Neural progenitor cell (in vitro differentiated cells): Measurements from ENCODE around the gene BCS1L. TPM values are rescaled to one million over a fixed set of nuclear protein-coding genes. Genes with fewer than 3 reads are reported as not detected.

ENCODE experiments used
- DNase-seq: peaks from one replicate; pipeline ENCODE4 v3.0.0-alpha.2; 2016; ENCODE audit warnings: low spot score
- H2AFZ ChIP-seq: fragments of 200-600 bp; sonication (generic); replicated peaks from 2 replicates; pipeline ENCODE4 v1.6.1; 2016; ENCODE audit warnings: antibody characterized with exemption
- H3F3A ChIP-seq: fragments of 200-600 bp; sonication (generic); 2 replicates; pipeline ENCODE4 v1.6.1; 2016; ENCODE audit warnings: antibody characterized with exemption, low read depth
- H3K27ac ChIP-seq: fragments of 200-600 bp; sonication (generic); 2 replicates; pipeline ENCODE4 v1.5.1; 2016; ENCODE audit warnings: mild to moderate bottlenecking
- H3K27me3 ChIP-seq: fragments of 200-600 bp; sonication (generic); 2 replicates; pipeline ENCODE4 v1.6.1; 2016; ENCODE audit warnings: mild to moderate bottlenecking, moderate library complexity
- H3K36me3 ChIP-seq: fragments of 200-600 bp; sonication (generic); 2 replicates; pipeline ENCODE4 v1.5.1; 2016
- H3K4me1 ChIP-seq: fragments of 200-600 bp; sonication (generic); 2 replicates; pipeline ENCODE4 v1.6.1; 2016; ENCODE audit warnings: mixed run types
- H3K4me2 ChIP-seq: fragments of 200-600 bp; sonication (generic); 2 replicates; pipeline ENCODE4 v1.6.1; 2016
- H3K4me3 ChIP-seq: fragments of 200-600 bp; sonication (generic); 2 replicates; pipeline ENCODE4 v1.5.1; 2016
- H3K79me2 ChIP-seq: fragments of 200-600 bp; sonication (generic); 2 replicates; pipeline ENCODE4 v1.6.1; 2016; ENCODE audit warnings: low read depth
- H3K9ac ChIP-seq: fragments of 200-600 bp; sonication (generic); 2 replicates; pipeline ENCODE4 v1.6.1; 2016
- H3K9me3 ChIP-seq: fragments of 200-600 bp; sonication (generic); 2 replicates; pipeline ENCODE4 v1.5.1; 2016; ENCODE audit warnings: low read depth
- H4K20me1 ChIP-seq: fragments of 200-600 bp; sonication (generic); 2 replicates; pipeline ENCODE4 v1.6.1; 2016; ENCODE audit warnings: low read depth
- H3K27ac Mint-ChIP-seq: 3 replicates; pipeline ENCODE4 v1.8.0; 2021; ENCODE audit warnings: mixed read lengths
- H3K27me3 Mint-ChIP-seq: 2 replicates; pipeline ENCODE4 v1.8.0; 2022; ENCODE audit warnings: low read depth, mild to moderate bottlenecking, inconsistent platforms, moderate library complexity, mixed read lengths; ENCODE audit not compliant: insufficient read depth
- H3K36me3 Mint-ChIP-seq: 3 replicates; pipeline ENCODE4 v1.8.0; 2021; ENCODE audit warnings: mixed read lengths
- H3K4me1 Mint-ChIP-seq: 3 replicates; pipeline ENCODE4 v1.8.0; 2021; ENCODE audit warnings: mixed read lengths
- H3K4me3 Mint-ChIP-seq: 3 replicates; pipeline ENCODE4 v1.8.0; 2021; ENCODE audit warnings: mild to moderate bottlenecking, moderate library complexity, mixed read lengths
- H3K9me3 Mint-ChIP-seq: 3 replicates; pipeline ENCODE4 v1.8.0; 2020; ENCODE audit warnings: mixed read lengths
- CTCF ChIP-seq: fragments of 200-600 bp; sonication (generic); IDR thresholded peaks from 2 replicates; pipeline ENCODE4 v1.5.1; 2017; ENCODE audit warnings: antibody characterized with exemption, mild to moderate bottlenecking
- EZH2 ChIP-seq: fragments of 200-600 bp; sonication (generic); IDR thresholded peaks from 2 replicates; pipeline ENCODE4 v1.6.1; 2017; ENCODE audit warnings: antibody characterized with exemption, mild to moderate bottlenecking, moderate library complexity
- EZH2phosphoT487 ChIP-seq: fragments of 200-600 bp; sonication (generic); IDR thresholded peaks from 2 replicates; pipeline ENCODE4 v1.6.1; 2017; ENCODE audit warnings: antibody characterized with exemption
- total RNA-seq: library from RNA; depleted of rRNA; stranded (reverse); fragments of >200 nt; gene quantifications from 2 replicates; pipeline ENCODE4 v1.2.3, GENCODE V29; 2015; ENCODE audit warnings: low replicate concordance

The BCS1L gene
- total RNA-seq, 1 donor from 2014 or later = 38.3 TPM

GRCh38 chr2:218710334-218710686 is 50.8 kb downstream of the BCS1L start:
- Histone ChIP-seq H3K4me3 (peak overlapping the region; percentile 85), H3K9ac (no peak overlapping the region), H2AFZ (peak overlapping the region; percentile 71), H3K4me1 (no peaks in the 10 kb centered on the region), H3K4me2 (peak overlapping the region; percentile 48), H3K79me2 (peaks cover 46% of the 10 kb centered on the region), H4K20me1 (peaks cover 16% of the 10 kb centered on the region), H3K9me3 (no peaks in the 10 kb centered on the region), H3K27ac (no peak overlapping the region), H3F3A (no peaks in the 10 kb centered on the region), H3K27me3 (no peaks in the 10 kb centered on the region), H3K36me3 (no peaks in the 10 kb centered on the region)
- Mint-ChIP-seq H3K27me3 (no peaks in the 10 kb centered on the region), H3K36me3 (peaks cover 5% of the 10 kb centered on the region), H3K9me3 (no peaks in the 10 kb centered on the region), H3K4me3 (peak overlapping the region; percentile 98), H3K4me1 (peaks cover 11% of the 10 kb centered on the region), H3K27ac (no peak overlapping the region)
- no peak for TF ChIP-seq EZH2
- TF ChIP-seq CTCF = no peak
- no peak for TF ChIP-seq EZH2phosphoT487
- no peak for DNase-seq

GRCh38 chr2:218710687-218711549 is 51.4 kb downstream of the BCS1L start, which contains the start of gene TTLL4:
Gene TTLL4, plus strand, starts transcription at chr2:218710835. Its CDS starts 26,842 bp downstream, at chr2:218737677.
- TF ChIP-seq CTCF = peak; percentile 82
- TF ChIP-seq EZH2phosphoT487 = no peak
- no peak for TF ChIP-seq EZH2
- DNase-seq = peak; percentile 98
- no peak within 1 kb of the TSS for H3K27ac ChIP-seq
- H3K9me3 Mint-ChIP-seq = no peaks in the 10 kb centered on the region
- H3K36me3 Mint-ChIP-seq = peaks cover 7% of the 10 kb centered on the region
- peak within 1 kb of the TSS; percentile 85 for H3K4me3 ChIP-seq
- H3K4me1 Mint-ChIP-seq = peaks cover 11% of the 10 kb centered on the region
- H2AFZ ChIP-seq = peak within 1 kb of the TSS; percentile 71
- peaks cover 50% of the 10 kb centered on the region for H3K79me2 ChIP-seq
- H4K20me1 ChIP-seq = peaks cover 16% of the 10 kb centered on the region
- peak within 1 kb of the TSS; percentile 93 for H3K4me2 ChIP-seq
- peak within 1 kb of the TSS; percentile 94 for H3K27ac Mint-ChIP-seq
- no peaks in the 10 kb centered on the region for H3K36me3 ChIP-seq
- no peaks in the 10 kb centered on the region for H3F3A ChIP-seq
- H3K27me3 ChIP-seq = no peaks in the 10 kb centered on the region
- H3K4me3 Mint-ChIP-seq = peak within 1 kb of the TSS; percentile 98
- H3K9ac ChIP-seq = peak within 1 kb of the TSS; percentile 81
- no peaks in the 10 kb centered on the region for H3K4me1 ChIP-seq
- H3K9me3 ChIP-seq = no peaks in the 10 kb centered on the region
- no peaks in the 10 kb centered on the region for H3K27me3 Mint-ChIP-seq

- Histone ChIP-seq H3K4me3 (peak overlapping the region; percentile 85), H3K27ac (no peak overlapping the region), H3K9me3 (no peaks in the 10 kb centered on the region), H3K36me3 (no peaks in the 10 kb centered on the region), H4K20me1 (peaks cover 16% of the 10 kb centered on the region), H3K9ac (peak overlapping the region; percentile 81), H3F3A (no peaks in the 10 kb centered on the region), H3K4me1 (no peaks in the 10 kb centered on the region), H3K4me2 (peak overlapping the region; percentile 93), H3K79me2 (peaks cover 56% of the 10 kb centered on the region), H2AFZ (peak overlapping the region; percentile 27), H3K27me3 (no peaks in the 10 kb centered on the region)
- H3K27me3 Mint-ChIP-seq = no peaks in the 10 kb centered on the region
- peak overlapping the region; percentile 94 for H3K27ac Mint-ChIP-seq
- no peak for TF ChIP-seq EZH2
- no peak for TF ChIP-seq CTCF
- TF ChIP-seq EZH2phosphoT487 = no peak
- no peak for DNase-seq
- peak overlapping the region; percentile 98 for H3K4me3 Mint-ChIP-seq
- H3K4me1 Mint-ChIP-seq = peaks cover 11% of the 10 kb centered on the region
- H3K36me3 Mint-ChIP-seq = peaks cover 8% of the 10 kb centered on the region
- no peaks in the 10 kb centered on the region for H3K9me3 Mint-ChIP-seq
Observed at GRCh38 chr2:218711550-218711929, 52.1 kb downstream of the BCS1L start.

Other genes starting within 250 kb of the BCS1L start
- 0.22 TPM in 1 of 2 replicates, not detected in the other for gene VIL1, start 240.6 kb upstream of the BCS1L start, total RNA-seq
- gene USP37, start 91.3 kb upstream of the BCS1L start, total RNA-seq = 21.0 and 35.1 TPM in 2 replicates
- gene CNOT9, start 90.8 kb upstream of the BCS1L start, total RNA-seq = 85.0 and 87.1 TPM in 2 replicates
- 0.12 and 1.1 TPM in 2 replicates for gene PLCD4, start 51.8 kb upstream of the BCS1L start, total RNA-seq
- gene ZNF142, start 60 bp upstream of the BCS1L start, total RNA-seq = 3.3 and 13.5 TPM in 2 replicates
- 9.6 and 18.5 TPM in 2 replicates for gene RNF25, start 12.3 kb downstream of the BCS1L start, total RNA-seq
- 51.6 and 61.4 TPM in 2 replicates for gene STK36, start 12.4 kb downstream of the BCS1L start, total RNA-seq
- 39.8 and 41.0 TPM in 2 replicates for gene TTLL4, start 51.2 kb downstream of the BCS1L start, total RNA-seq
- 0.11 and 0.43 TPM in 2 replicates for gene CYP27A1, start 122.5 kb downstream of the BCS1L start, total RNA-seq
- gene PRKAG3, start 172.1 kb downstream of the BCS1L start, total RNA-seq = not detected in 2 replicates
- not detected in 2 replicates for gene WNT6, start 200.1 kb downstream of the BCS1L start, total RNA-seq
- not detected in 2 replicates for gene WNT10A, start 221.2 kb downstream of the BCS1L start, total RNA-seq